IPS-15b (cell line): ENCODE measurements around the gene DNAH14.

Source experiments
- H3K27me3 ChIP-seq: one replicate; pipeline ENCODE4 v1.6.1; 2013; ENCODE audit warnings: low read length; ENCODE audit not compliant: control insufficient read depth, insufficient read depth
- H3K36me3 ChIP-seq: one replicate; pipeline ENCODE4 v1.6.1; 2013; ENCODE audit warnings: low read length; ENCODE audit not compliant: control insufficient read depth, insufficient read depth
- H3K4me1 ChIP-seq: one replicate; pipeline ENCODE4 v1.6.1; 2013; ENCODE audit warnings: mild to moderate bottlenecking, low read length; ENCODE audit not compliant: control insufficient read depth, insufficient read depth
- H3K4me3 ChIP-seq: one replicate; pipeline ENCODE4 v1.5.1; 2013; ENCODE audit warnings: low read depth, low read length
- H3K9ac ChIP-seq: one replicate; pipeline ENCODE4 v1.6.1; 2013; ENCODE audit warnings: low read depth, mild to moderate bottlenecking, low read length
- H3K9me3 ChIP-seq: one replicate; pipeline ENCODE4 v1.6.1; 2013; ENCODE audit warnings: mild to moderate bottlenecking, low read length; ENCODE audit not compliant: control insufficient read depth, insufficient read depth

DNAH14 gene

DNA sequence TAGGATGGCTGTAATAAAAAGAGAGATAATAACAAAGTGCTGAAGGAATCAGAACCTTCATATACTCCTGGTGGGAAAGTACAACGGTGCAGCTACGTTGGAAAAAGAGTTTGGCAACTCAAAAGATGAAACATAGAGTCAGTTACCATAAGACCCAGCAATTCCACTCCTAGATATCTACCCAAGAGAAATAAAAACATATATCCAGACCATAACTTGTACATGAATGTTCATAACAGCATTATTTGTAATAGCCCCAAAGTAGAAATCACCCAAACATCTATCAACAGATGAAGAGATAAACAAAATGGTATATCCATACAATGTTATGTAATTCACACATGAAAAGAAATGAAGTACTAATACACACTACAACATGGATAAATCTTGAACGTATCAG lies 30.5 kb upstream of the DNAH14 start:
- Histone ChIP-seq H3K36me3 (no peaks in the 10 kb centered on the region), H3K4me1 (no peaks in the 10 kb centered on the region), H3K4me3 (no peak overlapping the region), H3K9me3 (no peaks in the 10 kb centered on the region), H3K9ac (no peak overlapping the region), H3K27me3 (no peaks in the 10 kb centered on the region)

GRCh38 chr1:224900062-224900630 lies 29.3 kb upstream of the DNAH14 start:
- H3K36me3 ChIP-seq, result no peaks in the 10 kb centered on the region
- no peaks in the 10 kb centered on the region for H3K4me1 ChIP-seq
- H3K9ac ChIP-seq, result no peak overlapping the region
- no peaks in the 10 kb centered on the region for H3K9me3 ChIP-seq
- H3K4me3 ChIP-seq, result no peak overlapping the region
- H3K27me3 ChIP-seq, result no peaks in the 10 kb centered on the region

DNA sequence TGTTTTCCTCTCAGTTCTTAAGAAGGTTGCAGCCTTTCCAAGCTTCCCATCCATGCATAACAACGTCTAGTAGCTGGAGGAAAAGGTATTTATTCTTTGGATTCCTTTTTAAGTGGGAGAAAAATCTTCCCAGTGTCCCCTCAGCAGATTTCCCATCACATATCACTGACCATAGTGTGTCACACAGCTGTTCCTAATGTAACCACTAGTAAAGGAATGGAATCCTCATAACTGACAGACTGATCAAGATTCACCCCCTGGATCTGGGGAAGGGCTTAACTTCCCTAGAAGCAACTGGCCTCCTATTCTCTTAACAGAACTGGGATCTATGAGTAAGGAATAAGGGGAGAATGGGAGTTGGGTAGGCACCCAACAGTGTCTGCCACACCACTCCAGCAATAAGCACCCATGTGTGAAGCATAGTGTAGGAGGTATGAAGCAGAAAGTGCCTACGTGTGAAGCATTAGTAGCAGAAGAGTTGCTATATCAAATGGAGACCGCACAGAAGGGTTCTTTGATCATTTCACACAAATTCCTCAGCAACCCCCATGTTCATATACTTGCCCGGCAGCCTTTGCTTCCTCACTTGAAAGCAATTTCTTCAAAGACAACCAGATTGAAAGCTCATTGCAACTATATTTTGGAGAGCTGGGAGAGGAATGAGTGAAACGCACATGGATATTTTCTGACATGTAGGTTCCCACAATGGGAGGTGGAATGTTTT lies 28.2 kb upstream of the DNAH14 start:
- Histone ChIP-seq H3K27me3 (no peaks in the 10 kb centered on the region), H3K4me3 (no peak overlapping the region), H3K9me3 (no peaks in the 10 kb centered on the region), H3K36me3 (no peaks in the 10 kb centered on the region), H3K4me1 (no peaks in the 10 kb centered on the region), H3K9ac (no peak overlapping the region)

GRCh38 chr1:224903955-224904354 lies 25.5 kb upstream of the DNAH14 start:
- Histone ChIP-seq H3K36me3 (no peaks in the 10 kb centered on the region), H3K4me3 (no peak overlapping the region), H3K4me1 (no peaks in the 10 kb centered on the region), H3K27me3 (no peaks in the 10 kb centered on the region), H3K9ac (no peak overlapping the region), H3K9me3 (no peaks in the 10 kb centered on the region)

DNA sequence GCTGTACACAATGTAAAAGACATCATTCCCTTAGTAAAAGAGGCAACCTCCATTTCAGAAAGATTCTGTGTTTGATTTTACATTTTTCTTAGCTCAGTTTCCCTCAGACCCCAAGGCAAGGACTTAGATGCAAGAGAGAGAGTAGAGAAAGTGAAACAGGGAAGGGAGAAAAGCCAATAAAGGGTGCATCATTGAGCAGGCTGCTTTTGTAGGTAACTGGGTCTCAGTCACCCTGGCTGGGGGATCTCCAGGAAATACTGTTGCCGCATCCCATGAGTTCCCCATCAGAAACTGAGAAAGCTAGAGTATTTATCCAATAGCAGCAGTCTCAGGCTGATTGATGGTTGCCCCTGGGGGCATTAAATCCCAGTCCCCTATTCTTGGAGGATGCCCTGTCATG lies 23.1 kb upstream of the DNAH14 start:
- Histone ChIP-seq H3K9ac (no peak overlapping the region), H3K4me3 (no peak overlapping the region), H3K4me1 (no peaks in the 10 kb centered on the region), H3K9me3 (peaks cover 5% of the 10 kb centered on the region), H3K36me3 (no peaks in the 10 kb centered on the region), H3K27me3 (no peaks in the 10 kb centered on the region)

- H3K9me3 ChIP-seq, result peaks cover 8% of the 10 kb centered on the region
- H3K27me3 ChIP-seq, result no peaks in the 10 kb centered on the region
- no peak overlapping the region for H3K9ac ChIP-seq
- H3K4me1 ChIP-seq, result no peaks in the 10 kb centered on the region
- H3K4me3 ChIP-seq, result no peak overlapping the region
- H3K36me3 ChIP-seq, result no peaks in the 10 kb centered on the region
These were observed 18.3 kb upstream of the DNAH14 start for GRCh38 chr1:224911217-224911616.

- Histone ChIP-seq H3K4me3 (no peak overlapping the region), H3K9me3 (peaks cover 8% of the 10 kb centered on the region), H3K4me1 (no peaks in the 10 kb centered on the region), H3K36me3 (no peaks in the 10 kb centered on the region), H3K9ac (no peak overlapping the region), H3K27me3 (no peaks in the 10 kb centered on the region)
These were observed 15.1 kb upstream of the DNAH14 start for GRCh38 chr1:224914292-224914900.

GRCh38 chr1:224919508-224919907 lies 10.0 kb upstream of the DNAH14 start:
- no peak overlapping the region for H3K4me3 ChIP-seq

DNA sequence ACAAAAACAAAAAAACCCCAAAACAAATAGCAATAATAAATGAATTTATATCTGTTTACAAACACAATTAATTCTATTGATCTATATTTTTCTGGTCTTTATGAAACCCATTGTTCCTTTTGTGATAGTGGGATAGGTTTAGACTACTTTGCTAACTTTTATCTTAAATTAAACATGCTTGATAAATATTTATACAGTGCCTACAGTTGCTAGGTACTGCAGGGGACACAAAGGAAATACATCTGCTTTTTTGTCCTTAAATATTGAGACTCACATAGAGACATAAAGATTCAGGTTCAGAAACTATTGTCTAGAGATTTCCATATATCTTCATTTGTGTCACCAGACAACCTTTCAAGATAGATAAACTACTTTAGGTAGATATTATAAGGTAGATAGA lies 8.5 kb upstream of the DNAH14 start:
- Histone ChIP-seq H3K36me3 (no peaks in the 10 kb centered on the region), H3K27me3 (no peaks in the 10 kb centered on the region), H3K9ac (no peak overlapping the region), H3K4me1 (no peaks in the 10 kb centered on the region), H3K4me3 (no peak overlapping the region), H3K9me3 (no peaks in the 10 kb centered on the region)

More at GRCh38 chr1:224919508-224919907, 10.0 kb upstream of the DNAH14 start:
- H3K9me3 ChIP-seq, result peaks cover 1% of the 10 kb centered on the region
- H3K9ac ChIP-seq, result no peak overlapping the region
- H3K4me1 ChIP-seq, result no peaks in the 10 kb centered on the region
- no peaks in the 10 kb centered on the region for H3K27me3 ChIP-seq
- no peaks in the 10 kb centered on the region for H3K36me3 ChIP-seq

DNA sequence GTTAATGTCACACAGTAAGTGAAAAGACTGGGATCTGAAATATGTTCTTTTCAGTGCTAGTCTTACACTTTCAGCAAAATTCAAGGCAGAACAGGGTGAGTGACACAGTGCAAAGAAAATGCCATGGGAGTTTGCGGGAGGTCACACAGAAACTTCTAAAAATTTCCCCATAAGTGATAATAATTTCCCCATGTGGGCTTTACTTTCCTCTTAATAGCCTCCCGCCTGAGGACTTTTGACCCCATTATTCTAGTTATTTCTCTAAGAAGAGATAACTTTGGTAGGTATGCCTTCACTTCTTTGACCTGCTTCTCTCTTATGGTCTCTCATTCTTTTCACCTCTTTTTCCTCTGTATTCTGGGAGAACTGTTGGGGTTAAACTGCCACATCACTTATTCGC lies 8.1 kb upstream of the DNAH14 start:
- H3K36me3 ChIP-seq, result no peaks in the 10 kb centered on the region
- no peaks in the 10 kb centered on the region for H3K9me3 ChIP-seq
- H3K4me3 ChIP-seq, result no peak overlapping the region
- H3K9ac ChIP-seq, result no peak overlapping the region
- H3K4me1 ChIP-seq, result no peaks in the 10 kb centered on the region
- no peaks in the 10 kb centered on the region for H3K27me3 ChIP-seq

DNA sequence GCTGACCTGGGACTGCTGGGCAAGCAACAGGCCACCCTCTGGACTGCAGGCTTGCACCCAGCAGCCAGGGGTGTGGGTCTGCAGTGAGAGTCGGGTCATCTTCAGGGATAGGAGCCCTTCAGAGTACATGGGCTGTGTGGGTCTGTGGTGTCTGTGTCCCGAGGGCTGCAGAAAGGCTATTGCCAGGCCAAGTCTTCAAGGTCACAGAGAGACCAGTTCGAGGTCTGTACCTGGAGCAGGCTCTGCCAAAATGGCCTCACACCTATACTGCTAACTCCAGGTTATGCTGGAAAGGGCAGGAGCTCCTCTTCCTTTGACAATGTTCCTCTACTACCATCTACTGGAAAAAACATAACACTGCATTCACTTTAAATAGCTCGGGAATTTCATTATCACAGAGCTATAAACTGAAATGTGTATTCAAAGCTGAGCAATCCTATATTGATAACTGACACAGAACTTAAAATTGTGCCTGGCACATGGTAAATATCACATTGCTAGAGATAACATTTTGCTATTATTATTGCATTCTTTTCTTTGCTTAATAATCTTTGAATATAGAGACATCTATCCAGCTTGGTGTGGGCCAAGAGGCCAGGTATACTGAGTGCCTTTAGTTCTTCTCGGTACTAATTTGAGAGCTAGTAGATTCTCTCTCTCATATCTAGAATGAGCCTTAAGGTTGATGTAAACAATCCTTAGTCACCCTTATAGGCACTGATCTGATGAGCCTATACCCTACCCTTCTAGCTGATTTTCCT lies 6.9 kb upstream of the DNAH14 start:
- Histone ChIP-seq H3K4me1 (no peaks in the 10 kb centered on the region), H3K36me3 (no peaks in the 10 kb centered on the region), H3K27me3 (no peaks in the 10 kb centered on the region), H3K9ac (no peak overlapping the region), H3K4me3 (no peak overlapping the region), H3K9me3 (no peaks in the 10 kb centered on the region)
